Measurements from ENCODE around the gene ADPRS. TPM values are rescaled to one million over a fixed set of nuclear protein-coding genes. Genes with fewer than 3 reads are reported as not detected.

ADPRS gene
- total RNA-seq, 4 donors from 2014 or later = 41.0 to 64.3 (median 48.0) TPM

GRCh38 chr1:36122062-36123030, 33.7 kb downstream of the ADPRS start:
- no peaks in the 10 kb centered on the region for H3K27me3 ChIP-seq
- no peak for TF ChIP-seq EP300 (IDR thresholded peaks at IDR 0.05)
- no peak for TF ChIP-seq POLR2A (IDR thresholded peaks at IDR 0.05)
- TF ChIP-seq CTCF (IDR thresholded peaks at IDR 0.05) = no peak
- H3K36me3 ChIP-seq = no peaks in the 10 kb centered on the region
- WGBS, 2 donors = 75 to 78% methylated on average over 12 of the region's 12 CpGs
- H3K4me1 ChIP-seq = peaks cover 0 to 71% (median 19%) of the 10 kb centered on the region in 4 donors
- DNase-seq (ENCODE audit: low spot score in 2 of 2) = no peak
- H3K9me3 ChIP-seq = no peaks in the 10 kb centered on the region
- no peak overlapping the region for H3K4me3 ChIP-seq
- peak overlapping the region in 3 of 4 donors; percentile 32 to 88 (median 79) for H3K27ac ChIP-seq

GRCh38 chr1:36123356-36123755, 34.7 kb downstream of the ADPRS start:
- H3K4me1 ChIP-seq = peaks cover 0 to 63% (median 19%) of the 10 kb centered on the region in 4 donors
- H3K4me3 ChIP-seq = peak overlapping the region in 1 of 4 donors; percentile 60
- no peaks in the 10 kb centered on the region for H3K27me3 ChIP-seq
- TF ChIP-seq EP300 (IDR thresholded peaks at IDR 0.05) (peak in 1 of 2 donors; percentile 54), POLR2A (IDR thresholded peaks at IDR 0.05) (no peak)
- WGBS, 2 donors = 33 to 49% methylated on average over 8 of the region's 8 CpGs
- H3K27ac ChIP-seq = peak overlapping the region; percentile 32 to 88 (median 66)
- H3K9me3 ChIP-seq = no peaks in the 10 kb centered on the region
- DNase-seq (ENCODE audit: low spot score in 2 of 2) = no peak
- H3K36me3 ChIP-seq = no peaks in the 10 kb centered on the region

- Histone ChIP-seq H3K36me3 (no peaks in the 10 kb centered on the region), H3K27ac (peak overlapping the region in 3 of 4 donors; percentile 57 to 88 (median 79))
- 39 to 49% methylated on average over 19 to 25 of the region's 42 CpGs for WGBS, 2 donors
Measured at GRCh38 chr1:36124404-36125128, 35.9 kb downstream of the ADPRS start.

GRCh38 chr1:36125129-36125991, 36.7 kb downstream of the ADPRS start, which contains the start of gene COL8A2:
Gene COL8A2, minus strand, starts transcription at chr1:36125222. Its CDS starts 24,980 bp downstream, at chr1:36100242.
- Histone ChIP-seq H3K4me1 (peaks cover 0 to 43% (median 6%) of the 10 kb centered on the region in 4 donors), H3K27me3 (no peaks in the 10 kb centered on the region), H3K36me3 (no peaks in the 10 kb centered on the region), H3K4me3 (peak within 1 kb of the TSS; percentile 27 to 60 (median 44)), H3K9me3 (no peaks in the 10 kb centered on the region), H3K27ac (peak within 1 kb of the TSS; percentile 52 to 88 (median 79))
- 21 to 22% methylated on average over 13 to 18 of the region's 77 CpGs for WGBS, 2 donors
- no peak for DNase-seq (ENCODE audit: low spot score in 2 of 2)
- TF ChIP-seq EP300 (IDR thresholded peaks at IDR 0.05) (no peak), POLR2A (IDR thresholded peaks at IDR 0.05) (peak in 1 of 2 donors; percentile 1), CTCF (IDR thresholded peaks at IDR 0.05) (no peak)

More at GRCh38 chr1:36124404-36125128, 35.9 kb downstream of the ADPRS start:
- TF ChIP-seq EP300 (IDR thresholded peaks at IDR 0.05) (no peak), POLR2A (IDR thresholded peaks at IDR 0.05) (no peak), CTCF (IDR thresholded peaks at IDR 0.05) (no peak)
- Histone ChIP-seq H3K4me1 (peaks cover 0 to 51% (median 11%) of the 10 kb centered on the region in 4 donors), H3K4me3 (peak overlapping the region in 3 of 4 donors; percentile 31 to 60 (median 39)), H3K27me3 (no peaks in the 10 kb centered on the region), H3K9me3 (no peaks in the 10 kb centered on the region)
- DNase-seq (ENCODE audit: low spot score in 2 of 2) = no peak
